Stimulated activated CD4-positive, alpha-beta T cell treated with anti-CD3 and anti-CD28 coated beads, TNF-alpha, amount 100 ng/mL, for 48 hours (primary cell): ENCODE data around the gene DCPS.

Experiments used
- DNase-seq, 3 donors: peaks; one replicate each; pipeline ENCODE4 v3.0.0-alpha.2; 2020; ENCODE audit warnings: low read depth in 3 of 3

The DCPS gene

DNA sequence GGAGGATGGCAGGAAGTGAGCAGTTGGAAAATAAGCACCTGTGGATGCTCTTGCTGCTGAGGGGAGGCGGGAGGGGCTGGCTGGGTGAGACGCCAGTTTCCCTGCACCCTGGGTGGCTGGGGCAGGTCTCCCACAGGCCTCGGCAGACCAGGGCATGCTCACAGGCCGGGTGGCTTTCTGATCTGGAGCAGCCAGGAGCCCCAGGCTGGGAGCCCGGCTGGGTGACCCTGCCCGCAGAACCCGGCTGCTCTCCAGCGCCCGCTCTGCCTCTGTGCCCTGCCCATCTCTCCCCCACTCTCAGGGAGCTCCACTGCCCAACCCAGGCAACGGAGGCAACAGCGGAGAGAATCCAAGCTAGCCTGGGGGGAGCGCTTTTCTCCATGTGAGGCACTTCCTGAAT, 24.6 kb downstream of the DCPS start:
- no peak for DNase-seq

DNA sequence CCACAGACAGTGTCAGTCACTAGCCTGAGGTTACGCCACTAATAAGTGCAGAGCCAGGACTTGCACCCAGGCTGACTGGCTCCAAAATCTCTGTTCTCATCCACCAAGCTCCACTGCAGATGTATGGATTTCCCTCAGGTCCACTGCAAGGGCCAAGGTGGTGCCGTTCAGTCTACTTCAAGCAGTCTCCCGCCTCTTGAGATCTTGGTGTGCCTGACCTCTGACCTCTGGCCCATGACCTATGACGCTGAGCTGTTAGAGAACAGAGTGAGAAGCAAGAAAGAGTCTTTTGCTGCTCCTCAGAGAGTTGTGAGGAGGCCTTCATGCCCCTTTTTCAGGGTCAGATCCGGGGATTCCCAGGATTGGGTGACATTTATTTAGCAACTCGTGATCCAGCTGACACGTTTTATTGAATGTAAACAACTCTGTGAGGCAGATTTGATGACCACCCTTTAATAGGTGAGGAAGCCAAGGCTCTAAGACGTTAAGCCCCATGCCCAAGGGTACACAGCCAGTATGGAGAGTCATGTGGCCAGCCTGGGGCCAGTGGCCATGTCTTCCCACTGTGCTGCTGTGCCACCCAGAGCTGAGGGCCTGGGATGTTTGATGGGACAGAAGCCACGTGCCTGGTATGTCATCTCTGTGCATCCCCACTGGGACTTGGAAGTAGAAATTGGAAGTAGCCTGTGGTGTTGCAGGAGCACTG, 25.2 kb downstream of the DCPS start:
- no peak for DNase-seq

DNA sequence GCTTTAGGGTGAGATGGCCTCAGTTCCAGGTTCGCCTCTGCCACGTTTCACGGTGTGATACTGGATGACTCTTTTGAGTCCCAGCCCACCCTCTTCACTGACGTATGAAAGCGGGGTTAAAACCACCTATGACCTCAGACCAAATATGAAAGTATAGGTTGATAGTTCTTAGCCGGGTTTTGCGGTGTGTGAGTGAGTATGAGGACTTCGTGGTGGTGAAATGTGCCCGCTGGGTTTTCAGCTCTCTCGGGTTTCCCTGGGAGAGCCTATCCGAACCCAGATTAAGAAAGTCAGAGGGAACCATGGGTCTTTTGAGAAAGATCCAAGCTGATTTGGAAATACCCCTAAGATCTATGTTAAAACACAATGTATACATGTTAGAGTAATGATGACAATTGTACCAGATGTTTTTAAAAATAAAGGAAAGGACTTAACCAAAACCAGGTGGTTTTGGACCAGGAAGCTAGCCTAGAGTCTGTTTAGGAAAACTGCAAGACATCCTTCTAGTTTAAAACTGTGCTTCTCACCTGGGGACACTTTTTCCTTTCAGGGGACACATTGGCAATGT, 25.9 kb downstream of the DCPS start:
- DNase-seq: no peak

DNA sequence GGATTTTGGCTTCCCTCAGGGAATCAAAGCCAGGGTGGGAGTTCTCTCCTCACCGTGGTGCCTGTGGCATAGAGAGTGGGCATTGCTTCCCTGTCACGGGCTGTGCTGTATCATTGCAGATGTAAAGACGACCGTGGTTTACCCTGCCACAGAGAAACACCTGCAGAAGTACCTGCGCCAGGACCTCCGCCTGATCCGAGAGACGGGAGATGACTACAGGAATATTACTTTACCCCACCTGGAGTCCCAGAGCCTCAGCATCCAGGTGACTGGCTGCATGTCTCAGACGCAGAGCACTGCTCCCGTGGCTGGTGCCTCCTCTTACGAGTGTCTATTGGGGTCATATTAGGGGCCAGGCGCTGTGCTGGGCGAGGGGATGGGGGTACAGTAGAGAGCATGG, 27.4 kb downstream of the DCPS start:
- no peak for DNase-seq

DNA sequence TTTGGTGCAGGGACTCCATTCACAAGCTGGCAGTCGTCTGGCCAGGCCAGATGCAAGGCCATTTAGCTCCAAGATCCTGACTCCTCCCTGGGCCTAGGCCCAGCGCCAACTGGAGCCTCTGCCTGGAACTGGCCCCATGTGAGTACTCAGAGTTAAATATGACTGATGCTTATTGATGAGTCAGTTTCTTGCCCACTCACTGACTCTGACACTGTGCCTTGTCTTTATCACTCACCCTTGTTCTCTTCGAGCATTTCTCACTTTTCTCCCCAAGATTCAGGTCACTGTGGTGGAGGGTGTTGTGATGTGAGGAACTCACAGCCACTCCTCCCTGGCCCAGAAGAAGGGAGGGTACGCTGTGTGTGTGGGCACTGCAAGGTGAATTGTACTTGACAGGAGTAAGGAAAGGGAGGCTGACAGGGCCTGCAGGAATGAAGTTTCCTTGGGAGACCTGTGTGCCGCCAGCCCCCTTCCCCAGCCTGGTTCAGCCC, 28.4 kb downstream of the DCPS start:
- DNase-seq: no peak

DNA sequence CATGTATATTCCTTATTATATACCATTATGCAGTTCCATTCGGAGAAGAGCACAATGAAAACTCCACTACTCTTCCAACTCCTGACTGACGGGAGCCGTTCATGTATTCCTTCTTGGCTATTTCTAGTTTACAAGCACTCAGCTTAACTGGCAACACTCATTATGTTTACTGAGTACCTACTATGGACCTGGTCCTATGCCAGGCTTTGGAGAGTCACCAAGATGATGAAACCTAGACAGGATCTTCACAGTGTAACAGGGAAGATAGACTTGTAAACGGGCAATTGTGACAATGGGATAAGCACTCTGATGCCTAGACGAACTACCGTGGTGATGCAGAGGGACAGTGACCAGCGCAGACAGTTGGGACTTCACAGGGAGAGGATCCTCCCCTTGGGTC, 29.3 kb downstream of the DCPS start:
- DNase-seq: no peak

DNA sequence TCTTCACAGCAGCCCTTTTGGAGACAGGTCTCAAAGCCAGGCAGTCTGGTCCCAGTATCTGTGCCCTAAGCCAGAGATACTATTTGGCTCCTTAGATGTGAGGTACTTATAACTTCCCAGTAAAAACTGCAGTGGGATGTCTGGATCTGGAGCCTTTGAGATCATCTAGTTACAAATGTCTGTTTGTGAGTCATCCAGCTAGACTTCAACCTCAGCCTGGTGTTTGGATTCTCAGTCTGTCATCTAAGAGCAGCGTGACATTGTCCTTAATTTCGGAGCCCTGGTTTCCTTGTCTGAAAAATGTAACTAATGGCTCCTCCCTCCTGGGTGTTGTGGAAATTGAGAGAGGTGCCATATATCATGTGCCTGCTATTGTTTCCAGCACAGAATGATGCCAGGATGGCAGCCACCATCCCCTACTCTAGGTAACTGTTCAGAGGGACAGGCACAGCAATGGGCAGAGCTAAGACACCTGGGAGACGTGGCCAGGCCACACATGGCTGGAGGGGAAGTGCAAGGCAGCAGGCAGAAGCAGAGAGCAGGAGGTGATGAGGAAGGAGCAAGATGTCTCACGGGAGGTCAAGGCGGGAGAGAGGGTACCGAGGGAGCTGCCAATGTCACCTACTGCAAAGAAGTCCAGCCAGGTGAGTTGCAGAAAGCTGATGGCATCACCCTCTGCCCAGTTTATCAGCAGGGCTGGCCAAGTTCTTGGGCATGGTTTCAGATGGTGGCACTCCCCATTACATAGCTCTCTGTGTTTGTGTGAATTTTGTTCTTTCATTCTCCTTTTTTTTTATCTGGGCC, 31.0 kb downstream of the DCPS start:
- DNase-seq: no peak

DNA sequence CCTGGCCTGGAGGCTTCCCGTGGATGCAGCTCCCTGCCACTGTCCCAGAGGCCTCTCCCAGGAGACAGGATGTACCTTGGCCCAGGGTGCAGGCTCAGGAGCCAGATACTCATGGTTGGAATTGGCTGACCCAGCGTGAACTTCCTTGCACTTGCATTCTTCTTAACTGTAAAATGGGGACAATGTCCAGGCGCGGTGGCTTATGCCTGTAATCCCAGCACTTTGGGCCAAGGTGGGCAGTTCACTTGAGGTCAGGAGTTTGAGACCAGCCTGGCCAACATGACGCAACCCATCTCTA, 31.6 kb downstream of the DCPS start:
- no peak for DNase-seq

DNA sequence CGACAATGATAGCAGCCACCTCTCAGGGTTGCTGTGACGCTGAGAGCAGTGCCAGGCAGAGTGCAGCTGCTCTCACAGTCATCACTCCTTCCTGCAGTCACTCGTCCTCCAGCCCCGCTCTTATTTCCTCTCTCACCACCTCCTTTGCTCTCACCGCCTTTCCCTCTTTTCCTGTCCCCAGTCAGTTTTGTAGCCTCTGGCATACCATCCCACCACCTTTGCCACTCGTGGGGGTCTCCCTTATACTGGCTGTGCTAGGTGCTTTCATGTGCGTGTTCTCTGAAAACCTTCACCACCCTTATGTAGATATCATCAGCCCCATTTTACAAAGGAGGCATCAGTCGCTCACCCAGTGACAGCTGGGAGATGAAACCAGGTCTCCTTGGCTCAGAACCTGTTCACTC, 32.3 kb downstream of the DCPS start:
- no peak for DNase-seq

DNA sequence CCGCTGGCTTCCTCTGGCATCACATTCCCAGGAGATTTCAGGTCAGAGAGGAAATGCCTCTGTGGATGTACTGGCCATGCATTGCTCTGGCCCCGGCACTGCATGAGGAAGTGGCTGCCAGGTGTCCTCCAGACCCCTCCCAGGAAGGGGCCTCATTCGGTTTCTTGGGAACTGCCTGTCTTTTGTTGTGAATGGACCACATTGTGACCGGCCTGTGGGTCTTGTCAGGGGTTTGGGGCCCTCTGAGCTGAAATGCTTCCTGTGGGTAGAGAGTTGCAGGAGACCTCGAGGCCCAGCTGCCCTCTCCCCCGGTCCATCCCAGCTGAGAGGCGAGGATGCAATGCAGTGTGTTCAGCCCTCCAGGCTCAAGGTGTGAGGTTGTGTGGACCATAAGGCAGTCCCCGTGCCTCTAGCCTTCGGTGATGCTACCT, 32.8 kb downstream of the DCPS start:
- no peak for DNase-seq

DNA sequence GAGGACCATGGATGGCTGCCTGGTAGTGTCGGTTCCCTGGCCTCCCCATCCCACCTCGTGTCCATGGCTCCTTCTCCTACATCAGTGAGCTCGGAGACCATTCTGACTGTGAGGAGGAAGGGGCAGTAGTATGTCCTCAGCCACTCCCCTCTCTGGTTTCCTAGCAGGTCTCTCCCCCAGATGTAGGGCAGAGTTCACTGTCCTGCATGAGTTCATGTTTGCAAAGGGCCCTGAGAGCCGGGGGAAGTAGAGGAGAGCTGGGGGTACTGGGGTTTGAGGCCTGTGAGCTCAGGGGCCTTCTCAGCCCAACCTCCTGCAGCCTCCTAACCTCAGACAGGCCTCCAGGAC, 33.2 kb downstream of the DCPS start:
- no peak for DNase-seq

DNA sequence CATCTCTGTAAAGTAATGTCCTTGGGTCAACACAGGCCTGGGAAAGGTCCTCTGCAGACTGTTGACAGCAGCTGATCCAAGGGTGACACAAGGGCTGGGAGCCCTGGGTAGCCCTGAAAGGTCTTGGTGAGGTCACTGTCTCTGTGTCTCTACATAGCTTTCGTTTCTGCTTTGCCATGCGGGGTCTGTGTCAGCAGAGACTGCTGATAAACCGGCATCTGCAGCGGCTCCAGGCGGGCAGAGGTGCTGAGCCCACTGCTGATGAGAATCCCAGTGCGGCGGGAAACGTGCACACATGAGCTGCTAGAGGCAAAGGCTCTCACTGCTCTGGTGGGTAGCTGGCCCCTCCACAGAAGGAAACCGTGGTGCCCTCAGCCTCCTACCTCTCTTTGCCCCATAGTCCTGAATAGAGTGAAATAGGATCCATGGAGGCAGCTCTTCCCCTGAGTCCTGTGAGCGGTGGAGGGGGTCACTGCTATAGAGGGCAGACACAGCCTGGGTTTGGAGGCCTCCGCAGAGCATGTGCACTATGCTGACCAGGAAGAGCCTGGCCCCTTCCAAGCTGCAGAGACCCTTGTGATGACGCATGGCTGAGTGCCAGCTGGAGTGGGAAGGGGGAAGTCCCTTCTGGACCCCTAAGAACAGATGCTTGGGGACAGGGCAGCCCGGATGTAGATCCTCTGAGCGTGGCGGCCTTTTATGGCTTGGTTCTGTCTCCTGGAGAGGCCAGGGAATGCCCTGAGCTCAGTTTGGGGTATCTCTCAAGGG, 33.8 kb downstream of the DCPS start:
- no peak for DNase-seq

DNA sequence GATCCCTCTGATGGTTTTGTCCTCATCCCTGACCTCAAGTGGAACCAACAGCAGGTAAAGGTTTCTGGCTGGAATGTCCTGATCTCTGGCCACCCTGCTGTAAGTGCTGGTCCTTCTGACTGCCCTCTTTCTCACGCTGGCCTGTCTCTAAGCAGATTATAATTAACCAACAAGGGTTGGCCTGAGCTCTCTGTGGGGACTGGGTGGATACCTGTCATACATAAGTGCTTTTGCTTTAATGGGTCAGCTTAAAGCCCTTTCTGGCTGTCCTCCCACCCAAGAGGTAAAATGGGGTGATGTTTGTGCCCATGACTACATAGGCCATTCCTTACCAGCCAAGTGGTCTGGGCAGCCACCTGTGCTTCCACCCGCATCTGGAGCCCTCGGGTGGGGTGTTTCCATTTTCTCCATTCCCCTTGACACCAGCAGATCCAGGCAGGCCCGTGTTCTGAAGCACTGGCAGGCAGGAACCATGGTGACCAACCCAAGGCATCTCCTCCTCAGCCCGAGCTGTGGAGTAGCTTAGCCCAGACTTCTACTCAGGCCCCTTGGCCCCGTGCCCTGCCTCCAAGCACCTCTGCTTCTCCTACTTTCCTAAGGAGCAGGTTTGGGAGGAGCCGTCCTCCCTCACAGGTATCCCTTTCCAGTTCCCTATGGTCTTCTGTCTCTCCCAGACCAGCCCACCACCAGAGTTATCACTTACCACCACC, 34.6 kb downstream of the DCPS start:
- DNase-seq: no peak

DNA sequence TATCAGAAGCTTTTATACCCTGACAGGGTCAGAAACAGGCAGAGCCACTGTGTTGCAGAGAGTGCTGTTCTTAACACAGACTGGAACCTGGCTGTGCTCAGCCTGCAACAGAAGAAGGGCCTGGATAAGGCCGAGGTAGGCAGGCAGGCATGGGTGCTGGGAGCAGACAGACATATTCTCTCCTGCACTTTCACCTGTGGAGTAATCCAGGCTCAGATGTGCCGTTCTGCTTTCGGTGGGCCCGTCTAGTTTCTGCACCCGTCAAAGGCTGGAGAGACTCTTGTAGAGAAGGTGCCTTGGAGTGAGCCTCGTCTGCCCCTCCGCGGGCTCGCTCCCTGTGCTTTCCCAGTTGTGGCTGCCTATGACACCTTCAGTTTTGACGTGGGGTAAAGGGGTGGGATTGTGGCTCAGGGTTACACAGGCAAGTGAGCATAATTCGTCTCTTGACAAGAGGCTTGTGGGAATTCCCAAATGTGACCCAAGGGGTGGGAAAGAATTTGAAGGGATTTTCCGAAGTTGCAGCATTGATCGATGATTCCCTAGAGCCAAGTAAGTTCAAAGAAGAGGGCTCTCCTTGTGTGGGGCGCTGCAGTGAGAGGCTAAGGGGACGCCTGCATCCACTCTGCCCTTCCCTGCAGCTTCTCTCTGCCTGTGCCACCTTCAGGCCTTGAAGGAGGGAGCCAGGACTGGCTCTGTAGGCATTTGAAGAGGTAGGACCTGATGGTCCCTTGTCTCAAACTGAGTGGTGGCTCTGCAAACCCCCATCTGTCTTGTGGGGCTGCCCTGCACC, 35.4 kb downstream of the DCPS start:
- DNase-seq: no peak

DNA sequence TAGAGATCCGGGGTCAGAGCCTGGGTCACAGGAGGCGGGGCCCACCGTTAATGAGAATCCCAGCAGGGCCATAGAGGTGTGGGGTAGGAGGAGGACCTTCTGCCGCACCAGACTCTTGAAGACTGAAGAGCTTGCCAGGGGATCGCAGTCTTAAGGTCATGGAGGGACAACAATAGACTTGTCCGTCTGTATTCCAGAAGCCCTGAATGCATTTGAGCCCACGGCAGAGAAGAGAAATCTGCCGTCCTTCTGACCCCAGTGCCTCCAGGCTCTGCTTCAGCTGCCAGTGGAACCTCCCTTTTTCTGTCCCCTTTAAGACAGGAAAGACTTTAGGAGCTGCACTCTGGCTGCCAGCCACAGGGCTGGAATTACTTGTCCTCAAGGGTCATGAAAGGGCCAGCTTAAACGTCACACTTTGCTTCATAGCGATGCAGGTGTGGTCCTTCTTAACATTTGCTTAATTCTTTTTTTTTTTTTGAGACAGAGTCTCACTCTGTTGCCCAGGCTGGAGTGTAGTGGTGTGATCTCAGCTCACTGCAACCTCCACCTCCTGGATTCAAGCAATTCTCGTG, 36.1 kb downstream of the DCPS start:
- DNase-seq: no peak

DNA sequence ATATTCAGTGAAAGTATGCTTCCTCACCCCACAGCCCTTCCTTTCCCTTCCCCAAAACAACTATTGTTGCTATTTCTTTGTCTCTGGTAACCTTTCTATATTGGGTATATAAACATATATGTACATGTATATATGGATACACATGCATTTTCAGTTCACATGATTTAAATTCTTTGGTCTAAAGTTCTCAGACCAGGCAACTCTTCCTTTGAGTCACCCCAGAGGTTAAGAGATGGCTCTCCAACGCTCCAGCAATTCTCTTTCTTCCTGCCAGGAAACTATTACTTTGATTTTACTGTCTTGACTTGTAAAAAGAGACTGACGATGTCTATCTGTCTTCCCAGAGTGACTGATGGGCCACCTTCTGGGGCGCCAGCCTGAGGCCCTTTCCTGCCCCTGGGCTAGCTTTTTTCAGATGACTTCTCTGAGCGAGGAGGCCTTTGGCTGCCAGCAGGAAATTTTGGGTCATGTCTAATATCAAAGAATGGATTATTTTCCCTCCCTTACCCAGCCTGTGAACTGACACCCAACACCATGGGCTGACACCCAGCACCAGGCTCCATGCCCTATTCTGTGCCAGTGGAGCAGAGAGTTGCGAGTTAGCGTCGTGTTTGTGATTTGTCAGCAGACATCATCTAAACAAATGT, 37.2 kb downstream of the DCPS start:
- DNase-seq: no peak

DNA sequence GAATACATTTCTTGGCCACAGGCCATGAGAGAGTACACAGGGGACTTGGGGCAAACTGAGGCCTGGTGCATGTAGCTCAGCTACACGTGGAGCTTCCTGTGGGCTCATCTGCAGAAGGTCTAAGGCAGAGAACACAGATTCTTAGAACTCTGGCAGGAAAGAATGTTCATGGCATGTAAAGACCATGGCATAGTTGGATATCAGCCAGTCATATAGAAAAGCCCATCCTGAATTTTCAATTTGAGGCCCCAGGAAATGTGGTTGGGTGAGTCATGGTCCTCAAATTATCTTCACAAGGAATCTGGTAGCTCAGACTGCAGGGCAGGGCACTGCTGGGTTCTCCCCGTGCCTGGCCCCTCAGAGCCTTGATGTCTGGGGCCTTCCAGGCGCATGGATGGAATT, 37.9 kb downstream of the DCPS start:
- no peak for DNase-seq

DNA sequence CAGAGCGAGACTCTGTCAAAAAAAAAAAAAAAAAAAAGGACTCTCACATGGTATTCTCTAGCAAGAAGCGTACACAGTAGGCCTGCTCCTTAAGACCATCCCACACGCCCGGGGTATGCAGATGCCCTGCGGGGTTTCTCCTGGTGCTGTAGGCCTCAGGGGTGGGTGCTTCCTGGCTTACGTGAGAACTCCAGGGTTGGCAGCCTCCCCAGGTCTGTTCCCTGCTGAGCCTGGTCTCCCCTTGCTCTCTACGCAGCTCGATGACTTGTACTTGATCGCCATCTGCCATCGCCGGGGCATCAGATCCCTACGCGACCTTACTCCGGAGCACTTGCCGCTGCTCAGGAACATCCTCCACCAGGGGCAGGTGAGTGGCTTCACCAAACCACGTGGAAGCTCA, 39.2 kb downstream of the DCPS start:
- no peak for DNase-seq

DNA sequence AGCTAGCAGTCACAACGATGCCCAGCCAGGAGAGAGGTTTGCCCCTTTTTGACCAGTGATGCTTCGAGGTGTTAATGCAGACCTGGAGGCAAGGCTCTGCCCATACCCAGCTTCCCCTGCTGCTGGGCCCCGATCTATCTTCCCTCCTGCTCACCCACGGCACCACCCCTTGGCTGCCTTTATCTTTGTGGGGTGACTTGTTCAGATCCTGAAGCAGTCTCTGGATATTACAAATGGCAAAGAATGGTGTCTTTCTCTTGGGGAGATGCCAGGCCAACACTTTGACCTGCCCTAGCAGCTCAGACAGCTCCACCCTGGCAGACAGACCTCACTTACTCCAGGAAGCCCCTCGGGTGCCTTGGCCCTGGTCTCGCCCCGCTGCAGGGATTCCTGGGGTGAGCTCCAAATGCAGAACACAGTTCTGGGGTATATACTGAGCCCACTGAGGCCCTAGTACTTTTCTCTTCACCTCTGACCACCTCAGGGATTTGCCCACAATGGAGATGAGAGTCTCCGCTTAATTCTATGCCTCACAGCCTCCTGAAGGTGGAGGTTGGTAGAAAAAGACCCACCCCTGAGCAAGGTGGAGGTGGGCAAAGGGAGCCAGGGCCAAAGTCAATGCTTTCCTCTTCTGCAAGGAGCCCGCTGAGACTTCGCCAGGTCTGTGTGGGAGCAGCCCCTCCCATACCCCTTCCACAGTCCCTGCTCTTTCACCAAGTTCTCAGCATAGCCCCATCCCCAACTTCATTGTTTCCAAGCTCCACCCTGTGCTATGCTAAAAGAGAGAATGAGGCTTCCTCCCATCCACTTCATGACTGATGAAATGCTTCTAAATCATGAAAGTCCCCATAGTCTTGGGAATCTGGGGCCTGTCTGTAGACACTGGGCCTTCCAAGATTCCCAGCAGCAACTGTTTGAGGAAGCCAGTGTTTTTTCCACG, 40.6 kb downstream of the DCPS start:
- DNase-seq: no peak
